GM12874 (cell line): ENCODE measurements around the gene NFATC1.

Experiments
- CTCF ChIP-seq: IDR thresholded peaks from 2 replicates; pipeline ENCODE4 v1.5.1; 2011; ENCODE audit warnings: low read depth, mild to moderate bottlenecking, control low read depth, low read length, moderate library complexity; ENCODE audit not compliant: insufficient read depth

NFATC1 gene

GRCh38 chr18:79418642-79419041 is 22.9 kb downstream of the NFATC1 start:
- no peak for TF ChIP-seq CTCF

DNA sequence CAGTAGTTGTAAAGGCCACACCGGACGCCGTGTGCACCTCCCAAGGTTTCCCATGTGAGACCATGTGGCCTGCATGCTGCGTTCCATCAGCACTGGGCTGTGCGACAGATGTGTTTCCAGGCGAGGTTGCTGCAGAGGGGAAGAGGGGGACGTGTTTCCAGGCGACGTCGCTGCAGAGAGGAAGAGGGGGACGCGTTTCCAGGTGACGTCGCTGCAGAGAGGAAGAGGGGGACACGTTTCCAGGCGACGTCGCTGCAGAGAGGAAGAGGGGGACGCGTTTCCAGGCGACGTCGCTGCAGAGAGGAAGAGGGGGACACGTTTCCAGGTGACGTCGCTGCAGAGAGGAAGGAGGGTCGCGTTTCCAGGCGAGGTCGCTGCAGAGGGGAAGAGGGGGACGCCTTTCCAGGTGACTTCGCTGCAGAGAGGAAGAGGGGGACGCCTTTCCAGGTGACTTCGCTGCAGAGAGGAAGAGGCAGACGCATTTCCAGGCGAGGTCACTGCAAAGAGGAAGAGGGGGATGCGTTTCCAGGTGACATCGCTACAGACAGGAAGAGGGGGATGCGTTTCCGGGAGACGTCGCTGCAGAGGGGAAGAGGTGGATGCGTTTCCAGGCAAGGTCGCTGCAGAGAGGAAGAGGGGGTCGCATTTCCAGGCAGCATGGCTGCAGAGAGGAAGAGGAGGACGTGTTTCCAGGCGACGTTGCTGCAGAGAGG is 24.5 kb downstream of the NFATC1 start:
- TF ChIP-seq CTCF = no peak

DNA sequence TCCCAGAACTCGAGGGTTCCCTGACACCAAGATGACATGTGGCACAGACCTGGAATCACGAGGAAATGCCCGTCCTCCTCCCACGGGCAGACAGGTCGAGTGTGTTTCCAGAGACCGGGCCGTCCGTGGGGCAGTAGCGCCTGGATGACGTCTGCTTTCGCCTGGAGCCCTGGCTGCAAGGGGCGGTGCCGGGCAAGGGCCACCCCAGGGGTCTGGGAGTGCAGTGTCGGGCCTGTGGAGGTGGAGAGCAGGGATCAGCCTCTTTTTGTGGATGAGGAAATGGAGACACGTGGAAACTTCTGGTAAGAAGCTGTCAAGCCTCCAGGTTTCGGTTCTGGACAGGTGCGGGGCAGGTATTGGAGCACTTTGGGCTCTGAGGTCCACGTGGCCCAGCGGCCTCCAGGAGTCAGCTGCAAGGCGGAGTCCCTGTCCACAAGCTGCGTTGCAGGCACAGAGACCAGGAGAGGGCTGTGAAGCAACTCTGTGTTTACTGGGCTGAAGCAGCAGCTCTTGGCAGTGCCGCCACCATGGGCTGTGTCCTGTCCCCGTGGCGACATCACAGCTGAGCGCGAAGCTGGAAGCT is 25.6 kb downstream of the NFATC1 start:
- no peak for TF ChIP-seq CTCF

GRCh38 chr18:79422022-79422782 is 26.5 kb downstream of the NFATC1 start:
- TF ChIP-seq CTCF = no peak

DNA sequence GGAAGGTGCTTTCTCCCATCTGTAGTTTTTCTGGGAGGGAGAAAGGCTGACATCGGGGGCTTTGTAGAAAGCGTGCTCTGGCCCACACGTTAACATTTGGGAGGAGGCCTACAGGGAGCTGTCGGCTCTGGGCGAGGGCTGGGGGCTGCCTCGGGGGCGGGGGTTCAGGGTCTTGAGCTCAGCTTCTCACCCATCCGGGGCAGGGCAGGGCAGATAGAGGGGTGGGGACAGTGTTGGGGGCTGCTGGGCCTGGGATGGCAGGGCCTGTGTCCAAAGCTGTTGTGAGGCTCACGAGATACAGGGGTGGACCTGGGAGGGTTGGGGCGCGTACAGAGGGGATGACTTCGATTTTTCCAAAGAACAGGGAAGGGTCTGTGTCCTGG is 27.0 kb downstream of the NFATC1 start:
- no peak for TF ChIP-seq CTCF

- no peak for TF ChIP-seq CTCF
Measured at GRCh38 chr18:79423211-79424007, 27.7 kb downstream of the NFATC1 start.
